Activated CD4-positive, alpha-beta memory T cell treated with anti-CD3 and anti-CD28 coated beads, Interleukin-2, amount 10 ng/mL, durations not matched to agents 7 days and 5 days (primary cell): ENCODE data around the gene SSR3. TPM values are rescaled to one million over a fixed set of nuclear protein-coding genes. Genes with fewer than 3 reads are reported as not detected.

ENCODE experiments used
- CTCF ChIA-PET: fragments of 350-600 bp; sonication (Branson Sonifier 250); formaldehyde crosslinking; loops from one replicate; lab custom pipeline; 2021; ENCODE audit warnings: antibody characterized with exemption, inconsistent platforms; lab: Charles Lee
- POLR2A ChIA-PET: fragments of 350-600 bp; sonication (Branson Sonifier 250); formaldehyde crosslinking; loops from one replicate; lab custom pipeline; 2021; ENCODE audit warnings: antibody characterized with exemption; lab: Charles Lee
- DNase-seq: peaks from one replicate; pipeline ENCODE4 v3.0.0-alpha.2; 2020
- H3K27ac Mint-ChIP-seq: one replicate; pipeline ENCODE4 v1.8.0; 2021; ENCODE audit warnings: mild to moderate bottlenecking, mixed read lengths
- H3K27me3 Mint-ChIP-seq: one replicate; pipeline ENCODE4 v1.8.0; 2021; ENCODE audit warnings: mixed read lengths
- H3K36me3 Mint-ChIP-seq: one replicate; pipeline ENCODE4 v1.8.0; 2021; ENCODE audit warnings: low read depth, mixed read lengths
- H3K4me1 Mint-ChIP-seq: one replicate; pipeline ENCODE4 v1.8.0; 2021; ENCODE audit warnings: mixed read lengths
- H3K4me3 Mint-ChIP-seq: one replicate; pipeline ENCODE4 v1.8.0; 2021; ENCODE audit warnings: mild to moderate bottlenecking, mixed read lengths
- H3K9me3 Mint-ChIP-seq: one replicate; pipeline ENCODE4 v1.8.0; 2021; ENCODE audit warnings: mixed read lengths
- total RNA-seq, 2 experiments: library from RNA; stranded (reverse); gene quantifications; one replicate each; pipeline ENCODE4 v1.2.3, GENCODE V29; 2021

The SSR3 gene
- total RNA-seq, 2 experiments from 2014 or later, result 167 to 174 TPM

DNA sequence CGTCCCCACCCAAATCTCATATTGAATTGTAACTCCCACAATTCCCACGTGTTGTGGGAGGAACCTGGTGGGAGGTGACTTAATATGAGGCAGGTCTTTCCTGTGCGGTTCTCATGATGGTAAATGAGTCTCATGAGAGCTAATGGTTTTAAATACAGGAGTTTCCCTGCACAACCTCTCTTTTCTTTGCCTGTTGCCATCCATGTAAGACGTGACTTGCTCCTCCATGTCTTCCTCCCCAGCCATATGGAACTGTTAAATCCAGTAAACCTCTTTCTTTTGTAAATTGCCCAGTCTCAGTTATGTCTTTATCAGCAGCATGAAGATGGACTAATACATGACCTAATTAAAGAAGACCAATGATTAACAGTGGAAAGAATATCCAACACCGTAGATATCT lies 56.6 kb downstream of the SSR3 start:
- Mint-ChIP-seq H3K9me3 (peaks cover 6% of the 10 kb centered on the region), H3K27ac (no peak overlapping the region), H3K4me1 (no peaks in the 10 kb centered on the region), H3K27me3 (peaks cover 7% of the 10 kb centered on the region), H3K36me3 (no peaks in the 10 kb centered on the region), H3K4me3 (no peak overlapping the region)
- POLR2A ChIA-PET, result no interaction called here
- DNase-seq, result no peak
- CTCF ChIA-PET, result interaction anchor here (0.7 kb wide), 1 partner anchor 27 kb away, joined by 3 read pairs; no protein-coding TSS in a partner anchor

DNA sequence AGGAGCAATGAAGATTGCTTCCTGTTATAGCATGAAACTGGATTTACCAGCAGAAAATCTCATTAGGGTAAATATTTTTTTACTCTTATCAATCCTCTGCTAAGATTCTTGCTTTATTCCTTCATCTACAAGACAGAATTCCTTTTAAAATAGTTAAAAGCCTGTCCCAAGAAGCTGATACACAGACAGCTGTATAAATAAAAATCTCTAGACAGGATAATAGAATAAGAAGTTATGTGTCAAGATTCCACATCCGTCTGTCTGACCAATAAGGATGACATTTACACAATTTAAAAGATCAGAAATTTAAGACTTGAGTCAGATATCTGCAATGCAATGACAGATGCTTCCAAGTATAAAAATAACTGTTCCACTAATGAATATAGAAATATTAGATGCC lies 57.6 kb downstream of the SSR3 start:
- ChIA-PET POLR2A (no interaction called here), CTCF (no interaction called here)
- Mint-ChIP-seq H3K27ac (no peak overlapping the region), H3K36me3 (no peaks in the 10 kb centered on the region), H3K4me3 (no peak overlapping the region), H3K27me3 (peaks cover 3% of the 10 kb centered on the region), H3K9me3 (peaks cover 6% of the 10 kb centered on the region), H3K4me1 (no peaks in the 10 kb centered on the region)
- DNase-seq, result no peak

DNA sequence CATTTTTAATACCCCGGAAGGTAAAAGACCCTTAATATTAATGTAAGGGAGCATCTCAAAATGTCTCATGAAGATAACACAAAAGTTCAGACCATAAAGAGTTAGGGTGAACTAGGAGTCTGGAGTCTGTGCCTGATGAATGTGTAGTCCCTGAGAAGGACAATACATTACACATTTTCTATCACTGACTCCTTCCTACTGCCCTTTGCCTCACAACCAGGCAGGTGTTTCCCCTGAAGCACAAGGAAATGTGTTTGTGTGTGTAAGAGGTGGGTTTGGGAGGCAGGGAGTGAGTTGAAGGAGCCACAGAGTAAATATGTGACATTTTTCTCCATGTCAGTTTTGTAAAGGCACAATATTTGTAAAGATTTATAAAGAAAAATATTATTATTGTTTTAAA lies 59.1 kb downstream of the SSR3 start:
- DNase-seq, result no peak
- Mint-ChIP-seq H3K4me1 (no peaks in the 10 kb centered on the region), H3K4me3 (no peak overlapping the region), H3K9me3 (peaks cover 6% of the 10 kb centered on the region), H3K36me3 (no peaks in the 10 kb centered on the region), H3K27ac (no peak overlapping the region), H3K27me3 (peaks cover 3% of the 10 kb centered on the region)
- CTCF ChIA-PET, result no interaction called here
- POLR2A ChIA-PET, result no interaction called here

DNA sequence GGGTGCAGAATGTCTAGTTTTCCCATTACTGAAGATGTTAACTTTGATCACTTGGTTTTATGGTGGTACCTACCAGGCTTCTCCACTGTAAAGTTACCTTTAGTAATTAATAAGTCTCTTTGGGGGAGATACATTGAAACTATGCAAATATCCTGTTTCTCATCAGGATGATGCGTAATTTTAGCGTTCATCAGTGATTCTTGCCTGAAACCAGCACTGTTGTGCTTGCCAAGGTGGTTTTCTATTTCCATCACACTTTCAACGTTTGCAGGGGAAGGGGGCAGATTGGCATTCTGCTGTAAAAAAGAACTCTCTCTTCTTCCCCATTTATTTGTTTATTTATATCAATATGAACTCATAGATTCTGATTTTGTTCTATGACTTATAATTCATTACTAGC lies 61.0 kb downstream of the SSR3 start:
- H3K27ac Mint-ChIP-seq, result no peak overlapping the region
- DNase-seq, result no peak
- POLR2A ChIA-PET, result interaction anchor here (1.0 kb wide), 1 partner anchor 9 kb away, joined by 3 read pairs; no protein-coding TSS in a partner anchor
- H3K27me3 Mint-ChIP-seq, result peaks cover 3% of the 10 kb centered on the region
- no peaks in the 10 kb centered on the region for H3K4me1 Mint-ChIP-seq
- no peak overlapping the region for H3K4me3 Mint-ChIP-seq
- CTCF ChIA-PET, result no interaction called here
- no peaks in the 10 kb centered on the region for H3K36me3 Mint-ChIP-seq
- peaks cover 6% of the 10 kb centered on the region for H3K9me3 Mint-ChIP-seq

DNA sequence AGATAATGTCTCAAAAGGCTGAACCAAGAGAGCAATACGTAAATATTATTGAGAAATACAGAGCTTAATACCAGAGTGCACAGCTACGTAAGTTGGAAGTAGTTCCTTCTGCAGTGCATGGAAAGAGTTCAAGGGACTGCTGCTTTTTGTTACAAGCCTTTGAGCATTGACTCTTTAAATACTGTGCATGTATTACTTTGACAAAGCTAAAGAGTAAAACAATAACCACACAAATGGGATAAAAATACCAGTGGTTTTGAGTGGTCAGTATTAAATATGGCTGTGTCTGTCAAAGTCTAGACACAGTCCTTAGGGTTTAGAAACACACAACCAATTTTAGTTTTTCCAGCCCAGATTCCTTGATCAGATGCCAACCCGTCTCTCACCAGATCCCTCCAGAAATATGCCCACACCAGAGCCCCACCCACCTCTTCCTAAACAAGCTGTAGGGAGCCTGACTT lies 62.1 kb downstream of the SSR3 start:
- Mint-ChIP-seq H3K36me3 (no peaks in the 10 kb centered on the region), H3K27me3 (no peaks in the 10 kb centered on the region), H3K27ac (no peak overlapping the region), H3K4me3 (no peak overlapping the region), H3K4me1 (no peaks in the 10 kb centered on the region), H3K9me3 (peaks cover 2% of the 10 kb centered on the region)
- no peak for DNase-seq
- ChIA-PET POLR2A (interaction anchor here (0.8 to 1.0 kb wide), 2 partner anchors 8 to 9 kb away, joined by 3 read pairs; no protein-coding TSS in a partner anchor), CTCF (interaction anchor here (1.4 to 2.0 kb wide), 3 partner anchors 15 to 17 kb away, joined by 4 to 6 read pairs (median 5); no protein-coding TSS in a partner anchor)

DNA sequence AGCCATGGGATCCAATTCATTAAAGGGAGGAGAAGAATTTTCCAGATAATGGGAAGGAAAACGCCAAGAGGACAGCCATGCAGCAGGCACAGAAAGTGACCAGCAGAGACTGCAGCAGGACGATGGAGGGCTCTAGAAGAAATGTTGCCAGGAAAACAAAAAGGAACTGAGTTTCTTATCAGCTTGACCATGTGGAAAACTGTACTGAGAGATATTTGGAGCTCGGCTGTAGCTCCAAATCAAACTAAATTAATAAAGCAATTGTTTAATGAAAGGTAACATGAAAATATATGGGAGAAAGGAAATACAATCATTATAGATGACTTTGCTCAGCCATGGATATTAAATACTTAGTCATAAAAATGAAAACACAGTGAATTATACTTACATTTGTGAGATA lies 63.7 kb downstream of the SSR3 start:
- Mint-ChIP-seq H3K27me3 (no peaks in the 10 kb centered on the region), H3K9me3 (no peaks in the 10 kb centered on the region), H3K27ac (no peak overlapping the region), H3K4me1 (no peaks in the 10 kb centered on the region), H3K36me3 (no peaks in the 10 kb centered on the region), H3K4me3 (no peak overlapping the region)
- no peak for DNase-seq
- ChIA-PET POLR2A (interaction anchor here (1.0 kb wide), 1 partner anchor 17 kb away, joined by 3 read pairs; no protein-coding TSS in a partner anchor), CTCF (interaction anchor here (0.9 to 1.4 kb wide), 2 partner anchors 11 to 19 kb away, joined by 3 to 4 read pairs; no protein-coding TSS in a partner anchor)

Other genes starting within 250 kb of the SSR3 start
- gene TIPARP, start 119.5 kb upstream of the SSR3 start, total RNA-seq, result 10 to 100 TPM; 64.7 to 73.8 TPM